Renal pelvis (tissue), 4 donors: ENCODE measurements around the gene SLIRP. TPM values are rescaled to one million over a fixed set of nuclear protein-coding genes. Genes with fewer than 3 reads are reported as not detected.
"Not testable (repeated sequence)": the region's sequence is repeated elsewhere in the genome, so short reads cannot be mapped to it uniquely, and the experiment has no call there.

Experiments
- DNase-seq: peaks from one replicate; pipeline ENCODE4 v3.0.0-alpha.2; 2013
- polyA plus RNA-seq, 3 donors: library from polyadenylated mRNA; unstranded; fragments of 120-200 nt; gene quantifications; one replicate each; pipeline ENCODE4 v1.2.1, GENCODE V29; 2013; ENCODE audit not compliant: insufficient read length in 3 of 3

The SLIRP gene
- polyA plus RNA-seq, 3 donors: 102 to 108 (median 102) TPM

DNA sequence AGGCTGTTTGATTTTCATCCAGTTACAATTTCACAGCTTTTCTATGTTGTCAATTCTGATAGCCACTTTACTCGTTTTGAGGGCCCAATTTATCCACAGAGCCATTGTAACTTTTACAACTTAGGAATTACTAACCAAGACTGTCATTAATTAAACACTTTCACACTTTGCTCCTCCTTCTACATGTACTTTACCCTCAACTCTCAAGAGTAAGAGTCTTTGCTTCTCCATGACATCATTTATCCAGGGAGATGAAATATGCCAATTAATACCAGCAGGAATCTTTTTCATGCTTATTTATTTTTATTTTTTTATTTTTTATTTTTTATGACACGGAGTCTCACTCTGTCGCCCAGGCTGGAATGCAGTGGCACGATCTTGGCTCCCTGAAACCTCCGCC, 13.5 kb downstream of the SLIRP start:
- no peak for DNase-seq

DNA sequence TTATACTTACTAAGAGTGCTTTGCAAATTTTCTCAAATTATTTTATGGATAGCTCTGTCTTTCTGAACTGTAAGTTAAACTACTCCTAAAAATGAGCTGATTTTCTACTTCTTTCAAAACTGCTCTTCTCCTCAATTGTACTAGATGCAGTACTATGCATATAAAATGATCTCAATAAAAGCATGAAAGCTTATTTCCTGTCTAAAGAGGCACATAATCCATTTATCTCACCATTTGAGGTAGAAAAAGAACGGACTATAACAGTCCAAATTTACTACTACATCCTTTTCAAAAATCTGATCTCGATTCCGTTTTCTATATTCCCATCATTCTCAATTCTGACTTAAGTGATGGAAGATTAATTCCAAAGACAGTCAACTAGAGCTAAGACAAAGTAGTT, 14.4 kb downstream of the SLIRP start:
- DNase-seq: no peak

DNA sequence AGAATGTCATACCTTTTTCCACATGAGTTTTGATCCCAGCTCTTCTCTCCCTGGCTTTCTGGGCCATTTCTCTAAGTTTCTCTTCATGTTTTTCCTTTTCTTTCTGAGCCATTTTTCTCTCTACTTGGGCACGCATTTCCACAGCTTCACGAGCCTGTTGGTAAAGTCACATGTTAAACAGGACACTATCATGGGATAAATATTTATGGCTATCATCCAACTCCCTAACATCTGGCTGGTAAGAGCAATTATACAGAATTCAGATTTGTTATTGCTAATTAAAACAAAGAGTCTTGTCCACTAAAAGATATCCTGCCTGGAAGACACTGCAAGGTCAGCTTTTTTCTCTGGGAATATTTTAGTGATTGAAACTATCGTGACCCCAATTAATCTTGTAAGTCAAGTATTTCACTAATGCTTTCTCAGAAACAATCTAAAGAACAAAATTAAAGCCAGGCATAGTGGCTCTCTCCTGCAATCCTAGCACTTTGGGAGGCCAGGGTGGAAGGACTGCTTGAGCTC, 23.1 kb downstream of the SLIRP start:
- DNase-seq: no peak

DNA sequence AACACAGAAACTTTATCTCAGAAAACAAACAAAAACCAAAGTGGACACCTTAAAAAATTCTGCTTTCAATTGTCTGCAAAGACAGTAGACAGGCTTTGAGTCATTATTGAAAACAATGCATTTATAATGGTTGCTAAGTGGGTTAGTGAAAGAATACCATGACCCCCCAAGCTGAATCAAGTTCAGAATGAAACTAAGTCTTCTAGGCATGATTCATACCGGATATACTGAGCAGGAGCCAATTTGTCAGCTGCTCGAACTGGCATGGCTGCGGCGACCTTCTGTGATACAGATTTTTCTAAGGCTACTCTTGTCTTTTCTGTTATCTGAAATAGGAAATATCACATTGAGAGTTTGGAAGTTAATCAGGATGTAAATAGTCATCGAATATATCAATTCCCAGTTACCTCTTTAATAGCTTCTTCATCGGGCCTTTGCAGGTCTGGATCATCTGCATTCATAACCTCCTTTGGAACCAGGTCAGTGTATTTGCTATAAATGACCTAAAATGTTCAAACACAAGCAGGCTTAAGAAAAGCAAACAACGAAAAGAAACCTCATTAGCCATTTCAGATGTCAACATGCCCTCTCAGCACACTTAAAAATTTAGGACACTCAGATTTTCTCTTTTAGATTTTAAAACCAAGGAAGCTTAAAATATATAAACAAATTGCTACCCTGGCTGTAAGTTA, 30.8 kb downstream of the SLIRP start:
- no peak for DNase-seq

DNA sequence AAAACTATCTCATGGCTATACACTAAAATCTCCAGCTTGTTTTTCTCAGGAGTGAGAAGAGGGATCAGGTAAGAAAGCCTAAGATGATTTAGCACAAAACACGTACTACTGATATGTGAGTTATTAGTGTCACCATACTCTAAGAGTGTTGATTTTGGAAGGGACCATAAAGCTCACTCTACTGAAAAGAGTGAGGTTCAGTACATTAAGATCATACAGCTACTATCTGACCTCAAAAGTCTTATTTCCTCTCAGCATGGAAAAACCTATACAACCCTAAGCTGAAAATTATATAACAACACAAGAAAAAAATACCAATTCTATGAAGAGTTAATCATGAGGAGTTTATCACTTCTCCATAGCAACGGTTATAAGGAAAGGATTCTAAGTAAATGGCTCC, 33.5 kb downstream of the SLIRP start:
- no peak for DNase-seq

DNA sequence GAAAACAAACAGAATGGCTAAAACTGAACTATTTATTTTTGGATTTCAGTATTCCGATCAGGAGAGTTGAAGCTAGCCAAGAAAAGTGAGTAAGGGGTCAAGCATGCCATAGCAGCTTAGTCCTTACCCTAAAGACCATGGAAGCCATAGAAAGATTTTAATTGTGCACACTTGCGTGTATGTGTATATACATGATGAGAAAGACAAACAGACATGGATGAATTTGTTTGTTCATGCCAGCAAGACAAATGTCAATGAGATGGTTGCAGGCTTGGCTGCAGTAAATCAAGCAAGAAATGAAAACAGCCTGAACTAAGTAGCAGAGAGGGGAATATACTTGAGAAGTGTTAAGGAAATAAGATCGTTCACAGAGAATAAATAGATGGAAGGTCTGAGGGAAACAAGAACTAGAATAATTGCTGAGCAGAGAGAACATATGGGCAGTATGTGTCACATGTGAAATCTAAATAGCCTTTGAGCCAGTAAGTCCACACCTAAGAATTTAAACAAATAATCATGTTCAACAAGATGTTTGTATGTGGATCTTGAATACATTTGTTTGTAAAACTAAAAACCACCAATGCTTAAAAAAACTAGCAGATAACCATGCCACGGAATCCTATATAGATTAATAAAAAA, 38.3 kb downstream of the SLIRP start:
- DNase-seq: no peak

DNA sequence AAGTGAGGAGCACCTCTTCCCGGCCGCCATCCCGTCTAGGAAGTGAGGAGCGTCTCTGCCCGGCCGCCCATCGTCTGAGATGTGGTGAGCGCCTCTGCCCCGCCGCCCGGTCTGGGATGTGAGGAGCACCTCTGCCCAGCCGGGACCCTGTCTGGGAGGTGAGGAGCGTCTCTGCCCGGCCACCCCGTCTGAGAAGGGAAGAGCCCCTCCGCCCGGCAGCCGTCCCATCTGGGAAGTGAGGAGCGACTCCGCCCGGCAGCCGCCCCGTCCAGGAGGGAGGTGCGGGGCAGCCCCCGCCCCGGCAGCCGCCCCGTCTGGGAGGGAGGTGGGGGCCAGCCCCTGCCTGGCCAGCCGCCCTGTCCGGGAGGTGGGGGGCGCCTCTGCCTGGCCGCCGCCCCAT, 39.5 kb downstream of the SLIRP start:
- DNase-seq: not testable (repeated sequence)

DNA sequence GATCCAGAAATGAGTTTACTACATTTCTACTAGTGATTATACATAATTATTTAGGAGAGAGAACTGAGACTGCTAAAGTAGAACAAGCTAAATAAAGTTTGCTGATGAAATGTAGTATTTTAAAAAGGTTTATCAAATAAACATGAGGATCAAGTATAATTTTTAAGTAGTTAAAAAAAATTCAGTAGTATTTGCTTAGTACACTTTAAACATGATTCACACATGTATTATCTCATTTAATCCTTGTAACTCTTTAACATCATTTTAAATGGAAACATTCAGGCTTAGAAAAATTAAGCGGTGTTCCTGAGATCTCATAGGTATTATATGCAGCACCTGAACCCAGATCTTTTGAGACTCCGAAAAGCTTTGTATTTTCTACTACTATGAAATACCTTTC, 44.4 kb downstream of the SLIRP start:
- no peak for DNase-seq

DNA sequence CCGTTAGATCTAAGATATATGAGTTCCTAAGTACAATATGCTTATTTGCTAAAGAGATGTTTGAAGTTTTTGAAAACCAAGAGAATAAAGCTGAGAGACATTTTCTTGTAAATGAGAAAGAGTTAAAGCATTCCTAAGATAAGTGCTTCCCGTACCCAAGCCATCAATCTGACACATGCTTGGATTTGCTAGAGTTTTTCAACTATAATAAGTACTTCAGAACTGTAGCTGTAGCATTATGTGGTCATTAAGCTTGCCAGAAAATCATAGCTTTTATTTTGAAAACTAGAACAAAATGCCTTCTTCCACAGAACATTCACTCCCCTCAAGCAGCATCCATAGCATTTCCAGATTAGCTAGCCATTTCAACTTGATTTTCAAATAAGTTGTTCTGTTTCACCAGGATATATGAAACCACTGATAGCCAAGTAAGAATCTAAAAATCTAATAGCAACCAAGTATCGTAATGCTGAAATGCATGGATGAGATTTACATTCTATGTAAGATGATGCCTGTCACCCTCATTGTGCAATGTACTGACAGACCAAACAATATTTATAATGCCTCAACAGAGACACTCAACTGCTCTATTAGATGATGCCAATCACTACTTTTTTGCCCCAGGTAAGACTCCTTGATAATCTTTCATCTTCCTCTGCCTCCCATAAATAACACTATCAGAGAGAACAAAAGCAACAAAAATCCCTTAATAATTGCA, 45.1 kb downstream of the SLIRP start:
- DNase-seq: no peak

DNA sequence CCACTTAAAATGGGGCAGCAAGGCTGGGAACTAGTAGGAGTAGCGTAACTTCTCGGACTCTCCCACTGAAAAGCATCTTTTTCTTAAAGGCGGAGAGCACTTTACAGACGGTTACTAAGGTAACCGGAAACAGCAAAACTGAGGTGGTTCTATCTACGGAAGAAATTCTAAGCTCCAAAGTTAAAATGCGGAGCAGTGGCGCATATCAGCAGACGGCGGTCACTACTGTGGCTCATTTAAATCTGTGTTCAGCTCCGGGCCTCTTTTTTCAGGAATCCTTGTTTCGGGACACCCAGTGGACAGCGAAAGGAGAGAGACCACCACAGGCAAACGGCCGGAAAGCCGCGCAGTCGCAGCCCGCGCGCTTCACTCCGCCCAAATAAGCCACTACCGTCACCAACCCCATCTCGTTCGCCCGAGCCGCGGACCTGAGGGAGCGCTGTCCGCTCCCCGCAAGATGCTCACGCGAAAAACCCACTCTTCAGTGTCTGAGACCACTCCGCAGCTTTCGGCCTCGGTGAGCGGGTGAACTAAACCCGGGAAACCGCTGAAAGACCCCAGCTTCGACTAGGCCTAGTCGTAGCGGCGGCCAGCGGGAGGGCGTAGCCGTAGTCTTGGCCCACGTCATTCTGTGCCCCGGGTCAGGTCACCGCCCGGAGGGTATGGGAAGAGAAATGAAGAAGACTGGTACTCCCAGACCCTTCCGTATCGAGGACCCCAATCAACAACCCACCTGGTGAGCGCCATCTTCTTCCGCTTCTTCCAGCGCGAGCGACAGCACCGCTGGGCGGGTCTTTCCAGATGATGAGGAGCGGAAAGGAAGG, 52.7 kb downstream of the SLIRP start, which contains the start of gene SNW1:
Gene SNW1, minus strand, starts transcription at position 776 of the 824 bp plus-strand sequence. Its CDS starts 29 bp downstream, at position 747.
- peak; percentile 94 for DNase-seq

DNA sequence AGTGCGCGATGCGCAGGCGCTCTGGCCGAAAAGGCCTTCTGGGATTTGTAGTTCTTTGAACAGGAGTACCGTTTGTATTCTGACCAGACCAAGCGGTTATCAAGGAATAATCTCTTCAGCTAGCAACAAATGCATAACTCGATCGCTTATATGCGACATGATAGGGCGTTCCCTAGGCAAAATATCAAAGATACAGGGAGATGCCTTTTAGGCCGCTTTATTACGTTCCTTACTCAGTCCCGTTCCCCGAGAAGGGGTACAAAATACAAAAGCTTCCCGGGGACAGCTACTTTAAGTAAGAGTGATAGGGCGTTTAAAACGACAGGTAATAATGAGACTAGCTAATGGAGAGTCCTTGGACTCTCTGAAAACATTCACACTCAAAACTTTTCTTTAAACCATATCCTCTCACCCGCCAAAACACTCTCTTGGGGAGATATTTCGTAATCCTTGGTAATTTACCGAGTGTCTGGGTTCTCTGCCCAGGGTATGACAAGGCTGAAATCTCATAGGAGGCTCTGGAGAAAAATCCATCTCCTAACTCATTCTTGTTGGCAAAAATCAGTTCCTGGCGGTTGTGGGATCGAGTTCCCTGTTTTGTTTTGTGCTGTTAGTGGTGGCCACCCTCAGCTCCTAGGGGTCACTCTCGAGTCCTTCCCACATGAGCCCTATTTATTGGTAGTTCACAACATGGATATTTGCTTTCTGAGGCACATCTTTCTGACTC, 53.5 kb downstream of the SLIRP start:
- peak; percentile 8 for DNase-seq

DNA sequence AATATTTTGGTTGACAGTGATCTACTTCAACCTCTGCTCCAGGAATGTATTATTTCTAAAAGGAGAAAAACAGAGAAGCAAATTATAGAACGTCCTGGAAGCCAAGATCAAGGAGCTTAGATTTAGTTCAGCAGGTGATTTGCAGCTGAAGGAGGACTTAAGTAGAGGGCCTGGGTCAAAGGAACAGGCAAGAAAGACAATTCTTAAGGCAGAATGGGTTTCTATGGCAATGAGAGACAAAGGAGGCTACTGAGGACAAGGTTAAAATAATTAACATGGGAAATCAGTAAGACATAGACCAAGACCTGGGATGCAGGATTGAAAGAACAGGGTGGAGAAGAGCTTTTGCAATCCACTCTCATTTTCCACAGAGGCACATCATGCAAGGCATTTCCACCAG, 55.4 kb downstream of the SLIRP start:
- no peak for DNase-seq

DNA sequence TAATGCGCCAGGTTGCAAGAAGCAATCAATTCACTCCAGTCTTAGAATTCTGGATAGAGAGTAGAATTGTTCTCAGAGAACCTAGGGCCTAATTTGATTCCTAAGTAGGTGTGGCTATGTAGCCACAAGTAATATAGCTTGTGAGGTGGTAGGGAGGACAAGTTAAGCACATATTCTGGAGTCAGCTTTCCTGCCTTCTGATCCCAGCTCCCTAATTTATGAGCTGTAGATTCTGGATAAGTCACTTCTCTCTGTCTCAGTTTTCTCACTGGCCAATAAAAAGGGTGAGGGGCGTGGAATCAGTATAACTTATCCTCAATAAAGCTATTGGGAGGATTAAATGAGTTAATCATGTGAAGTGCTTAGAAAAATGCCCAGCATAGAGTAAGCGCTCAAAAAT, 56.1 kb downstream of the SLIRP start:
- DNase-seq: peak; percentile 37

Other genes starting within 250 kb of the SLIRP start
- 1 to 10 TPM; 2.1 to 2.9 (median 2.7) TPM for gene ISM2, start 209.3 kb upstream of the SLIRP start, polyA plus RNA-seq
- 10 to 100 TPM; 64.8 to 77.3 (median 67.5) TPM for gene SPTLC2, start 91.5 kb upstream of the SLIRP start, polyA plus RNA-seq
- 10 to 100 TPM; 16.4 to 19.4 (median 16.9) TPM for gene ALKBH1, start 80 bp upstream of the SLIRP start, polyA plus RNA-seq
- gene SNW1, start 53.1 kb downstream of the SLIRP start, polyA plus RNA-seq: 10 to 100 TPM; 78.6 to 89.1 (median 81.6) TPM
- 10 to 100 TPM in 2 of 3 donors, 1 to 10 TPM in 1; 10.0 to 14.4 (median 11.5) TPM for gene ADCK1, start 92.0 kb downstream of the SLIRP start, polyA plus RNA-seq